IMR-90 (cell line): Measurements from ENCODE around the gene FAU. TPM values are rescaled to one million over a fixed set of nuclear protein-coding genes. Genes with fewer than 3 reads are reported as not detected.

ENCODE experiments used
- ATAC-seq: fragments of 200-7000 bp; cut with Tn5 transposase; 2 replicates; pipeline ENCODE4 v1.9.1; 2020; ENCODE audit warnings: low read depth, mild to moderate bottlenecking, moderate library complexity
- BruUV-seq: library from RNA; stranded (reverse); fragments of 400-500 nt; replicated peaks from 2 replicates; lab custom pipeline; 2021; lab: Mats Ljungman, UMichigan
- CTCF ChIA-PET: fragments of 300-600 bp; formaldehyde crosslinking; extraction: SDS; loops from one replicate; lab custom pipeline; 2021; ENCODE audit warnings: antibody characterized with exemption; lab: Yijun Ruan, JAX
- POLR2A ChIA-PET: fragments of 300-600 bp; sonication (Branson Sonifier 250); formaldehyde crosslinking; loops from one replicate; lab custom pipeline; 2022; ENCODE audit warnings: antibody characterized with exemption; ENCODE audit not compliant: unreplicated experiment; lab: Charles Lee
- DNase-seq: peaks from one replicate; pipeline ENCODE4 v3.0.0; 2013
- H2AFZ ChIP-seq: replicated peaks from 2 replicates; pipeline ENCODE3; 2013; ENCODE audit warnings: low read length, mild to moderate bottlenecking; ENCODE audit not compliant: poor library complexity
- H2AK5ac ChIP-seq: 2 replicates; pipeline ENCODE4 v1.6.1; 2013; ENCODE audit warnings: low read depth, low read length, inconsistent platforms
- H2AK9ac ChIP-seq: replicated peaks from 2 replicates; pipeline ENCODE3; 2013; ENCODE audit warnings: mild to moderate bottlenecking, low read depth, low read length, moderate library complexity; ENCODE audit not compliant: poor library complexity
- H2BK120ac ChIP-seq: 2 replicates; pipeline ENCODE4 v1.6.1; 2013; ENCODE audit warnings: low read depth, low read length, inconsistent platforms
- H2BK15ac ChIP-seq: 3 replicates; pipeline ENCODE4 v1.6.1; 2013; ENCODE audit warnings: low read depth, low read length, inconsistent platforms
- H2BK20ac ChIP-seq: 2 replicates; pipeline ENCODE4 v1.6.1; 2013; ENCODE audit warnings: low read depth, mild to moderate bottlenecking, inconsistent platforms, low read length, moderate library complexity
- H2BK5ac ChIP-seq: 2 replicates; pipeline ENCODE4 v1.6.1; 2013; ENCODE audit warnings: mild to moderate bottlenecking, low read depth, low read length, inconsistent platforms; ENCODE audit not compliant: poor library complexity, severe bottlenecking
- H3K14ac ChIP-seq: replicated peaks from 2 replicates; pipeline ENCODE4 v1.6.1; 2013; ENCODE audit warnings: low read depth, low read length, inconsistent platforms
- H3K18ac ChIP-seq: 2 replicates; pipeline ENCODE4 v1.6.1; 2013; ENCODE audit warnings: low read depth, low read length, control low read depth
- H3K23ac ChIP-seq: 2 replicates; pipeline ENCODE4 v1.6.1; 2013; ENCODE audit warnings: low read depth, low read length, inconsistent platforms
- H3K27ac ChIP-seq: 2 replicates; pipeline ENCODE4 v1.5.1; 2013; ENCODE audit warnings: mild to moderate bottlenecking, control low read depth, low read length; ENCODE audit not compliant: insufficient read depth
- H3K27me3 ChIP-seq: 2 replicates; pipeline ENCODE4 v1.6.1; 2013; ENCODE audit warnings: low read length; ENCODE audit not compliant: control insufficient read depth, insufficient read depth
- H3K36me3 ChIP-seq: 2 replicates; pipeline ENCODE4 v1.6.1; 2013; ENCODE audit warnings: low read length, mixed read lengths; ENCODE audit not compliant: control insufficient read depth, insufficient read depth
- H3K4ac ChIP-seq: 2 replicates; pipeline ENCODE4 v1.6.1; 2013; ENCODE audit warnings: low read depth, low read length, inconsistent platforms
- H3K4me1 ChIP-seq: 2 replicates; pipeline ENCODE4 v1.6.1; 2013; ENCODE audit warnings: low read length, mixed read lengths; ENCODE audit not compliant: control insufficient read depth, insufficient read depth
- H3K4me2 ChIP-seq: 2 replicates; pipeline ENCODE4 v1.6.1; 2013; ENCODE audit warnings: low read depth, mild to moderate bottlenecking, control low read depth, low read length, moderate library complexity
- H3K4me3 ChIP-seq: 2 replicates; pipeline ENCODE4 v1.5.1; 2013; ENCODE audit warnings: low read depth, mild to moderate bottlenecking, control low read depth, low read length, moderate library complexity; ENCODE audit not compliant: insufficient read depth
- H3K56ac ChIP-seq: 2 replicates; pipeline ENCODE4 v1.6.1; 2013; ENCODE audit warnings: low read length, inconsistent platforms; ENCODE audit not compliant: insufficient read depth; ENCODE audit errors: extremely low read depth
- H3K79me1 ChIP-seq, 2 experiments: 2 replicates each; pipeline ENCODE4 v1.6.1; 2013; ENCODE audit warnings: low read length in 2 of 2, inconsistent platforms in 1 of 2, low read depth in 1 of 2
- H3K9ac ChIP-seq: 2 replicates; pipeline ENCODE4 v1.6.1; 2013; ENCODE audit warnings: low read depth, low read length, control low read depth
- H3K9me1 ChIP-seq: 2 replicates; pipeline ENCODE4 v1.6.1; 2013; ENCODE audit warnings: low read length, inconsistent platforms; ENCODE audit not compliant: insufficient read depth
- H3K9me3 ChIP-seq: 2 replicates; pipeline ENCODE4 v1.6.1; 2013; ENCODE audit warnings: low read length; ENCODE audit not compliant: control insufficient read depth, insufficient read depth
- H4K20me1 ChIP-seq: 2 replicates; pipeline ENCODE4 v1.6.1; 2013; ENCODE audit warnings: low read length, inconsistent platforms; ENCODE audit not compliant: insufficient read depth
- H4K5ac ChIP-seq: 2 replicates; pipeline ENCODE4 v1.6.1; 2013; ENCODE audit warnings: mild to moderate bottlenecking, low read depth, low read length, control low read depth
- H4K8ac ChIP-seq, 2 experiments: 2 replicates each; pipeline ENCODE4 v1.6.1; 2013; ENCODE audit warnings: low read depth in 2 of 2, low read length in 2 of 2, control low read depth in 1 of 2, inconsistent platforms in 1 of 2
- H4K91ac ChIP-seq: 2 replicates; pipeline ENCODE4 v1.6.1; 2013; ENCODE audit warnings: low read depth, low read length, inconsistent platforms; ENCODE audit not compliant: insufficient read depth
- BHLHE40 ChIP-seq: fragments of 150-350 bp; IDR thresholded peaks from 2 replicates; pipeline ENCODE4 v1.6.1; 2016; ENCODE audit warnings: mild to moderate bottlenecking, low read depth, low read length
- CEBPB ChIP-seq: IDR thresholded peaks from 2 replicates; pipeline ENCODE4 v1.6.1; 2012; ENCODE audit warnings: low read depth, low read length, improper control_type of control experiment
- CHD1 ChIP-seq: IDR thresholded peaks from 2 replicates; pipeline ENCODE4 v1.6.1; 2012; ENCODE audit warnings: low read depth, low read length, improper control_type of control experiment
- CTCF ChIP-seq: conservative IDR thresholded peaks from 2 replicates; pipeline ENCODE4 v1.5.1; 2012; ENCODE audit warnings: mild to moderate bottlenecking, low read depth, low read length, improper control_type of control experiment
- FOS ChIP-seq: fragments of 150-350 bp; IDR thresholded peaks from 2 replicates; pipeline ENCODE4 v1.6.1; 2016; ENCODE audit warnings: low read depth, low read length
- MAFK ChIP-seq: IDR thresholded peaks from 2 replicates; pipeline ENCODE4 v1.6.1; 2012; ENCODE audit warnings: low read depth, low read length, improper control_type of control experiment
- MXI1 ChIP-seq: IDR thresholded peaks from 2 replicates; pipeline ENCODE4 v1.6.1; 2012; ENCODE audit warnings: low read depth, mild to moderate bottlenecking, low read length, moderate library complexity, borderline replicate concordance
- NFE2L2 ChIP-seq: fragments of 150-350 bp; IDR thresholded peaks from 2 replicates; pipeline ENCODE4 v1.6.1; 2016; ENCODE audit warnings: low read depth, mild to moderate bottlenecking, low read length
- POLR2A ChIP-seq: IDR thresholded peaks from 2 replicates; pipeline ENCODE4 v1.6.1; 2012; ENCODE audit warnings: mild to moderate bottlenecking, low read depth, low read length
- RAD21 ChIP-seq: IDR thresholded peaks from 2 replicates; pipeline ENCODE4 v1.6.1; 2012; ENCODE audit warnings: low read length, improper control_type of control experiment
- RCOR1 ChIP-seq: IDR thresholded peaks from 2 replicates; pipeline ENCODE4 v1.6.1; 2012; ENCODE audit warnings: mild to moderate bottlenecking, low read length, improper control_type of control experiment; ENCODE audit not compliant: insufficient replicate concordance
- RFX5 ChIP-seq: IDR thresholded peaks from 2 replicates; pipeline ENCODE4 v1.8.0; 2012; ENCODE audit warnings: low read depth, mild to moderate bottlenecking, low read length, moderate library complexity
- SMC3 ChIP-seq: fragments of 150-350 bp; IDR thresholded peaks from 2 replicates; pipeline ENCODE4 v1.6.1; 2016; ENCODE audit warnings: low read depth, mild to moderate bottlenecking, antibody characterized with exemption, low read length, moderate library complexity
- USF2 ChIP-seq: fragments of 150-350 bp; IDR thresholded peaks from 2 replicates; pipeline ENCODE4 v1.6.1; 2017; ENCODE audit warnings: mild to moderate bottlenecking, antibody characterized with exemption, low read length, low read depth
- WGBS, 2 experiments: methylation state at CpG; one replicate each; pipeline versions ENCODE4 v1.1.5 to v1.1.7; 2013; ENCODE audit warnings: missing lambda C conversion rate in 2 of 2; ENCODE audit not compliant: insufficient read length in 1 of 2; ENCODE audit errors: extremely low coverage in 2 of 2; 5-methylcytosine and 5-hydroxymethylcytosine counted together
- dilution Hi-C: fragments of 300-500 bp; cut with HindIII; formaldehyde crosslinking; loops from one replicate; pipeline ENCODE4 v1.14.3; 2018; ENCODE audit warnings: low sequenced_read_pairs; ENCODE audit not compliant: unreplicated experiment
- in situ Hi-C: fragments of 300-500 bp; cut with MboI; formaldehyde crosslinking; loops from 3 replicates; pipeline ENCODE4 v1.14.3; 2019; ENCODE audit warnings: low sequenced_read_pairs, inconsistent platforms, mixed read lengths
- intact Hi-C: fragments of 100-400 bp; cut with micrococcal nuclease; formaldehyde crosslinking; loops from 2 replicates; pipeline ENCODE4 v1.10.0; 2022
- polyA plus RNA-seq, 3 experiments: library from polyadenylated mRNA; depleted of rRNA; stranded (reverse); fragments of >200 nt; gene quantifications; 2 replicates each; pipeline ENCODE4 v1.2.3, GENCODE V29; 2012; ENCODE audit warnings: low replicate concordance in 1 of 3
- total RNA-seq: library from RNA; depleted of rRNA; stranded (reverse); fragments of >200 nt; gene quantifications from 2 replicates; pipeline ENCODE4 v1.2.3, GENCODE V29; 2012
- TF ChIP-seq, protein P1 (sequence below): fragments of 150-350 bp; IDR thresholded peaks from 2 replicates; pipeline ENCODE4 v1.6.1; 2016; ENCODE audit warnings: low read depth, mild to moderate bottlenecking, low read length, moderate library complexity, borderline replicate concordance

Gene FAU
- total and polyA plus RNA-seq, 2 of the 4 experiments (the other 2 are of a cell fraction) = 189 to 652 TPM

DNA sequence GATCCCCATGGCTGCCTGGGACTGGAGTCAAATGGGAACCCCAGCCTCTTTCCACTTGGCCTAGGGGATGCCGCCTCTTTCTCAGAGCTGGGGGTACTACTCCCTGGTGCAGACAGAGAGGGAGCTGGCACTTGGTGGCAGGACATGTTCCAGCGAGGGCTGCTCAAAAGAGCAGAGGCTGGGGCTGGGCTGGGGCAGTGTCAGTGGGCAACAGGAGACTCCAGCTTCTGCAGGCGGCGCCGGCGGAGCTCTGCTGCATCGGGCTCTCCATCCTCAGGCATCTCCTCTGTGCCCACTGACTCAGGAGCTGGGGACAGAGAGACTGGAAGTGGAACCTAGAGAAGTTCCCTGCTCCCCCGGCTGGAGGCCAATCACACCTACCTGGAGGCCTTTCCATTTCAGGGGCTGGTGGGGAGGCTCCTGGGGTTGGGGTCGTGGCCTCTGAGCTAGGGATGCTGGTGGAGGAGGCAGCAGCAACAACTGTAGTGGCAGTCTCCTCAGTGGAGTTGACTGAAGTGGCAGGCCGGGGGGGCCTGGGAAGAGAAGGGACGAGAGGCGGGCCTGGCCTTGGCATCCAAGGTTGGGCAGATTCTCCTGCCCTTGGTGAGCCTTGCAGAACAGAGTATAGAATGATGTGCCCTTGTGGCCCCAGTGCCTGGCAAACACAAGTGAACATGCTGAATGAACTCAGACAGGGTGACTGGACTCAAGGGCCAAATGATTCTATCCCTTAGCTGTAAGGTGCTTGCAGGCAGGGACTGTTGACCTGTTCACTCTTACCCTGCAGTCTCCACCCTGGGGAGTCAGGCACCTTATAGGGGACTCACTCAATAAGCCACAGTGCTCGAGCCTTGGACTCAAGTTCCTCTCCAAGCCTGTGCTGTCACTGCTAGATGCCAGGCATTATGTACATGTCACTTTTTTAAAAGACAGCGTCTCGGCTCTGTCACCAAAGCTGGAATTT lies 6.5 kb upstream of the FAU start:
- no peak overlapping the region for H3K23ac ChIP-seq
- H3K4me3 ChIP-seq = no peak overlapping the region
- H3K9me1 ChIP-seq = peaks cover 11% of the 10 kb centered on the region
- intact Hi-C loops = no loop called here
- no peak overlapping the region for H2BK20ac ChIP-seq
- 90% methylated on average over 2 of the region's 15 CpGs; no CpG with 5 or more reads in 1 of the 2 experiments for WGBS, 2 experiments
- BruUV-seq = no TSS peak
- ChIA-PET CTCF (no interaction called here), POLR2A (no interaction called here)
- no peak overlapping the region for H3K18ac ChIP-seq
- H2BK120ac ChIP-seq = no peak overlapping the region
- H3K36me3 ChIP-seq = peaks cover 80% of the 10 kb centered on the region
- H4K5ac ChIP-seq = no peak overlapping the region
- no peak overlapping the region for H2AK9ac ChIP-seq
- H3K27me3 ChIP-seq = no peaks in the 10 kb centered on the region
- H3K9me3 ChIP-seq = no peaks in the 10 kb centered on the region
- no peak overlapping the region for H3K56ac ChIP-seq
- no peak overlapping the region for H2AK5ac ChIP-seq
- H2BK5ac ChIP-seq = no peak overlapping the region
- H4K91ac ChIP-seq = no peak overlapping the region
- H3K4me1 ChIP-seq = peaks cover 6% of the 10 kb centered on the region; the same call in 1 of the 2 replicates
- DNase-seq (no peak), ATAC-seq (no peak)
- no peak overlapping the region for H3K9ac ChIP-seq
- H3K4ac ChIP-seq = no peak overlapping the region
- in situ Hi-C loops = no loop called here
- dilution Hi-C loops = no loop called here
- no peak overlapping the region for H3K27ac ChIP-seq
- peaks cover 25 to 62% of the 10 kb centered on the region in 2 experiments for H3K79me1 ChIP-seq
- no peak overlapping the region for H3K14ac ChIP-seq
- no peak overlapping the region for H2BK15ac ChIP-seq
- H4K8ac ChIP-seq = no peak overlapping the region
- no peak overlapping the region for H3K4me2 ChIP-seq
- no peak overlapping the region for H2AFZ ChIP-seq
- H4K20me1 ChIP-seq = peaks cover 26% of the 10 kb centered on the region
- TF ChIP-seq MXI1 (no peak), BHLHE40 (no peak), SMC3 (no peak), USF2 (no peak), POLR2A (no peak), RAD21 (no peak), MAFK (no peak), CHD1 (no peak), NFE2L2 (no peak), RCOR1 (no peak), RFX5 (no peak), CTCF (no peak), FOS (no peak), CEBPB (no peak)
- TF ChIP-seq, protein P1, sequence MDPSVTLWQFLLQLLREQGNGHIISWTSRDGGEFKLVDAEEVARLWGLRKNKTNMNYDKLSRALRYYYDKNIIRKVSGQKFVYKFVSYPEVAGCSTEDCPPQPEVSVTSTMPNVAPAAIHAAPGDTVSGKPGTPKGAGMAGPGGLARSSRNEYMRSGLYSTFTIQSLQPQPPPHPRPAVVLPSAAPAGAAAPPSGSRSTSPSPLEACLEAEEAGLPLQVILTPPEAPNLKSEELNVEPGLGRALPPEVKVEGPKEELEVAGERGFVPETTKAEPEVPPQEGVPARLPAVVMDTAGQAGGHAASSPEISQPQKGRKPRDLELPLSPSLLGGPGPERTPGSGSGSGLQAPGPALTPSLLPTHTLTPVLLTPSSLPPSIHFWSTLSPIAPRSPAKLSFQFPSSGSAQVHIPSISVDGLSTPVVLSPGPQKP = no peak
